HepG2 (cell line): ENCODE results near the gene B4GALT7. TPM values are rescaled to one million over a fixed set of nuclear protein-coding genes. Genes with fewer than 3 reads are reported as not detected.

Experiments
- ATAC-seq: fragments of 200-7000 bp; cut with Tn5 transposase; 3 replicates; pipeline ENCODE4 v1.9.1; 2020; ENCODE audit warnings: mild to moderate bottlenecking, moderate library complexity
- BruUV-seq: library from RNA; stranded (reverse); fragments of 400-500 nt; replicated peaks from 2 replicates; lab custom pipeline; 2021; lab: Mats Ljungman, UMichigan
- CTCF ChIA-PET: fragments of 300-600 bp; formaldehyde crosslinking; extraction: SDS; loops from one replicate; lab custom pipeline; 2021; ENCODE audit warnings: low total read pairs, inconsistent platforms, low intra/inter-chr PET ratio; lab: Yijun Ruan, JAX
- POLR2A ChIA-PET: fragments of 350-600 bp; sonication (Branson Sonifier 250); formaldehyde crosslinking; loops from one replicate; lab custom pipeline; 2020; ENCODE audit warnings: antibody characterized with exemption, inconsistent platforms; lab: Yijun Ruan, JAX
- DNase-seq: peaks from one replicate; pipeline ENCODE4 v3.0.0-alpha.2; 2015; ENCODE audit warnings: low spot score
- FAIRE-seq: peaks from 3 replicates; lab custom pipeline; 2011; peaks lifted over from hg19 to GRCh38; lab: Jason Lieb, UNC
- H2AFZ ChIP-seq: one replicate; pipeline ENCODE4 v1.6.1; 2011; ENCODE audit warnings: low read length, inconsistent platforms
- H3K27ac ChIP-seq: fragments of 300-600 bp; 3 replicates; pipeline ENCODE4 v1.8.0; 2011; ENCODE audit warnings: mixed run types, mild to moderate bottlenecking, mixed read lengths, low read length, inconsistent platforms; ENCODE audit not compliant: insufficient read depth; ENCODE audit errors: extremely low read length
- H3K27me3 ChIP-seq, 2 experiments: fragments of 200-600 bp in 1 of 2; 2 replicates in 1 of 2; 3 replicates in 1 of 2; pipeline versions ENCODE4 v1.6.0 to v1.8.0; 2011; ENCODE audit warnings: low read length in 2 of 2, mild to moderate bottlenecking in 2 of 2, moderate library complexity in 2 of 2, inconsistent platforms in 1 of 2; ENCODE audit not compliant: insufficient read depth in 2 of 2, control insufficient read depth in 1 of 2
- H3K36me3 ChIP-seq, 2 experiments: fragments of 200-600 bp in 1 of 2; replicated peaks in 1 of 2; 2 replicates in 1 of 2; 3 replicates in 1 of 2; pipeline versions ENCODE4 v1.5.1 to v1.8.0; 2011; ENCODE audit warnings: low read length in 2 of 2, inconsistent platforms in 1 of 2; ENCODE audit not compliant: insufficient read depth in 2 of 2, control insufficient read depth in 1 of 2
- H3K4me1 ChIP-seq: 2 replicates; pipeline ENCODE4 v1.5.1; 2012; ENCODE audit warnings: low read length, inconsistent platforms; ENCODE audit not compliant: insufficient read depth
- H3K4me2 ChIP-seq: 2 replicates; pipeline ENCODE4 v1.6.0; 2011; ENCODE audit warnings: low read depth, low read length, inconsistent platforms
- H3K4me3 ChIP-seq, 3 experiments: fragments of 200-600 bp in 1 of 3; sonication (generic), shearing (Covaris generic) in 1 of 3; replicated peaks in 1 of 3; 2 replicates each; pipeline ENCODE4 v1.5.1; 2011 to 2016; ENCODE audit warnings: low read length in 3 of 3, inconsistent platforms in 2 of 3, low read depth in 2 of 3, mild to moderate bottlenecking in 2 of 3, control low read depth in 1 of 3, mixed read lengths in 1 of 3; ENCODE audit not compliant: insufficient read depth in 1 of 3
- H3K79me2 ChIP-seq: one replicate; pipeline ENCODE4 v1.6.1; 2011; ENCODE audit warnings: low read length, inconsistent platforms; ENCODE audit not compliant: insufficient read depth
- H3K9ac ChIP-seq: 2 replicates; pipeline ENCODE4 v1.6.0; 2011; ENCODE audit warnings: mild to moderate bottlenecking, low read depth, low read length, inconsistent platforms; ENCODE audit not compliant: insufficient read depth
- H3K9me3 ChIP-seq: 2 replicates; pipeline ENCODE4 v1.5.1; 2012; ENCODE audit warnings: mild to moderate bottlenecking, low read length
- H4K20me1 ChIP-seq: 2 replicates; pipeline ENCODE4 v1.6.0; 2011; ENCODE audit warnings: inconsistent platforms, mild to moderate bottlenecking, low read length, moderate library complexity; ENCODE audit not compliant: insufficient read depth
- GABPA ChIP-seq, 2 experiments: IDR thresholded peaks; 2 replicates each; pipeline ENCODE4 v1.6.1; 2011 to 2016; ENCODE audit warnings: low read depth in 2 of 2, low read length in 1 of 2, missing biosample characterization in 1 of 2, missing genetic modification characterization in 1 of 2
- ZMAT5 ChIP-seq: sonication (generic); formaldehyde crosslinking; IDR thresholded peaks from 2 replicates; pipeline ENCODE4 v1.5.0; 2020; ENCODE audit warnings: mild to moderate bottlenecking, low read depth, missing genetic modification reagents, borderline replicate concordance
- ZNF230 ChIP-seq: sonication (generic); formaldehyde crosslinking; IDR thresholded peaks from 2 replicates; pipeline ENCODE4 v1.4.0; 2020; ENCODE audit warnings: mild to moderate bottlenecking, missing genetic modification reagents
- WGBS: methylation state at CpG from one replicate; pipeline ENCODE4 v1.1.6; 2017; ENCODE audit warnings: low lambda C conversion rate; 5-methylcytosine and 5-hydroxymethylcytosine counted together
- in situ Hi-C: cut with HindIII; loops from 2 replicates; pipeline ENCODE4 v1.10.0; 2017; ENCODE audit warnings: low pct_unique_long_range_greater_than_20kb; ENCODE audit not compliant: extremely low pct_ligation_motif_present
- intact Hi-C: fragments of 100-400 bp; cut with micrococcal nuclease; formaldehyde crosslinking; loops from one replicate; pipeline ENCODE4 v1.10.0; 2022; ENCODE audit not compliant: unreplicated experiment
- polyA plus RNA-seq, 8 experiments: library from polyadenylated mRNA; depleted of rRNA in 3 of 8; stranded (reverse) in 7 of 8; unstranded in 1 of 8; fragments of >200 nt; fragmentation: Illumina TruSeq in 4 of 8; extraction: Trizol in 4 of 8; gene quantifications; 2 replicates each; pipeline versions ENCODE4 v1.2.1 to v1.2.3, GENCODE V29; 2011 to 2016; ENCODE audit warnings: low read depth in 4 of 8, missing spikeins in 1 of 8, mixed read lengths in 1 of 8; ENCODE audit not compliant: insufficient read depth in 1 of 8
- total RNA-seq, 5 experiments: library from RNA; depleted of rRNA; stranded (reverse); fragments of >200 nt; fragmentation: Illumina TruSeq; extraction: Trizol; gene quantifications; 2 replicates each; pipeline ENCODE4 v1.2.3, GENCODE V29; 2016; ENCODE audit warnings: low read depth in 1 of 5
- TF ChIP-seq, protein P1 (sequence below): sonication (generic); formaldehyde crosslinking; IDR thresholded peaks from 2 replicates; pipeline ENCODE4 v1.8.1; 2023; ENCODE audit warnings: mild to moderate bottlenecking, inconsistent platforms, moderate library complexity, missing genetic modification reagents, borderline replicate concordance
- TF ChIP-seq, protein P2 (sequence below): sonication (generic); formaldehyde crosslinking; IDR thresholded peaks from 2 replicates; pipeline ENCODE4 v1.5.0; 2020; ENCODE audit warnings: missing genetic modification reagents
- TF ChIP-seq, protein P3 (sequence below): sonication (generic); formaldehyde crosslinking; conservative IDR thresholded peaks from 2 replicates; pipeline ENCODE4 v1.4.0; 2020; ENCODE audit warnings: missing genetic modification reagents

B4GALT7 gene
- total and polyA plus RNA-seq, 2 of the 13 experiments (the other 11 are each of a cell fraction or from before 2014, with no cell fraction given) = 16.4 to 20.5 TPM

- TF ChIP-seq, protein P1, sequence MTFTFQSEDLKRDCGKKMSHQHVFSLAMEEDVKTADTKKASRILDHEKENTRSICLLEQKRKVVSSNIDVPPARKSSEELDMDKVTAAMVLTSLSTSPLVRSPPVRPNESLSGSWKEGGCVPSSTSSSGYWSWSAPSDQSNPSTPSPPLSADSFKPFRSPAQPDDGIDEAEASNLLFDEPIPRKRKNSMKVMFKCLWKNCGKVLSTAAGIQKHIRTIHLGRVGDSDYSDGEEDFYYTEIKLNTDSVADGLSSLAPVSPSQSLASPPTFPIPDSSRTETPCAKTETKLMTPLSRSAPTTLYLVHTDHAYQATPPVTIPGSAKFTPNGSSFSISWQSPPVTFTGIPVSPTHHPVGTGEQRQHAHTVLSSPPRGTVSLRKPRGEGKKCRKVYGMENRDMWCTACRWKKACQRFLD (CRISPR knock-in tag) = no peak
- TF ChIP-seq, protein P2, sequence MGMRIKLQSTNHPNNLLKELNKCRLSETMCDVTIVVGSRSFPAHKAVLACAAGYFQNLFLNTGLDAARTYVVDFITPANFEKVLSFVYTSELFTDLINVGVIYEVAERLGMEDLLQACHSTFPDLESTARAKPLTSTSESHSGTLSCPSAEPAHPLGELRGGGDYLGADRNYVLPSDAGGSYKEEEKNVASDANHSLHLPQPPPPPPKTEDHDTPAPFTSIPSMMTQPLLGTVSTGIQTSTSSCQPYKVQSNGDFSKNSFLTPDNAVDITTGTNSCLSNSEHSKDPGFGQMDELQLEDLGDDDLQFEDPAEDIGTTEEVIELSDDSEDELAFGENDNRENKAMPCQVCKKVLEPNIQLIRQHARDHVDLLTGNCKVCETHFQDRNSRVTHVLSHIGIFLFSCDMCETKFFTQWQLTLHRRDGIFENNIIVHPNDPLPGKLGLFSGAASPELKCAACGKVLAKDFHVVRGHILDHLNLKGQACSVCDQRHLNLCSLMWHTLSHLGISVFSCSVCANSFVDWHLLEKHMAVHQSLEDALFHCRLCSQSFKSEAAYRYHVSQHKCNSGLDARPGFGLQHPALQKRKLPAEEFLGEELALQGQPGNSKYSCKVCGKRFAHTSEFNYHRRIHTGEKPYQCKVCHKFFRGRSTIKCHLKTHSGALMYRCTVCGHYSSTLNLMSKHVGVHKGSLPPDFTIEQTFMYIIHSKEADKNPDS (CRISPR knock-in tag) = 0 out of 2 replicates have a peak, but pooled peaks have one; percentile 29
- TF ChIP-seq, protein P3, sequence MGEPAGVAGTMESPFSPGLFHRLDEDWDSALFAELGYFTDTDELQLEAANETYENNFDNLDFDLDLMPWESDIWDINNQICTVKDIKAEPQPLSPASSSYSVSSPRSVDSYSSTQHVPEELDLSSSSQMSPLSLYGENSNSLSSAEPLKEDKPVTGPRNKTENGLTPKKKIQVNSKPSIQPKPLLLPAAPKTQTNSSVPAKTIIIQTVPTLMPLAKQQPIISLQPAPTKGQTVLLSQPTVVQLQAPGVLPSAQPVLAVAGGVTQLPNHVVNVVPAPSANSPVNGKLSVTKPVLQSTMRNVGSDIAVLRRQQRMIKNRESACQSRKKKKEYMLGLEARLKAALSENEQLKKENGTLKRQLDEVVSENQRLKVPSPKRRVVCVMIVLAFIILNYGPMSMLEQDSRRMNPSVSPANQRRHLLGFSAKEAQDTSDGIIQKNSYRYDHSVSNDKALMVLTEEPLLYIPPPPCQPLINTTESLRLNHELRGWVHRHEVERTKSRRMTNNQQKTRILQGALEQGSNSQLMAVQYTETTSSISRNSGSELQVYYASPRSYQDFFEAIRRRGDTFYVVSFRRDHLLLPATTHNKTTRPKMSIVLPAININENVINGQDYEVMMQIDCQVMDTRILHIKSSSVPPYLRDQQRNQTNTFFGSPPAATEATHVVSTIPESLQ (CRISPR knock-in tag) = no peak
- TF ChIP-seq ZNF230 = no peak
Measured at GRCh38 chr5:177600508-177601018, 631 bp downstream of the B4GALT7 start (continued).

GRCh38 chr5:177601126-177601525 is 1.2 kb downstream of the B4GALT7 start:
- CTCF ChIA-PET = interaction anchor here (1.3 kb wide), 1 partner anchor 100 kb away, joined by 3 read pairs; no protein-coding TSS in a partner anchor
- Histone ChIP-seq H3K4me3 (peak overlapping the region; percentile 84 to 89 (median 87)), H3K4me1 (peaks cover 27% of the 10 kb centered on the region), H2AFZ (no peak overlapping the region), H3K9ac (peak overlapping the region; percentile 82), H3K79me2 (peaks cover 5% of the 10 kb centered on the region), H3K27ac (no peak overlapping the region), H3K4me2 (peak overlapping the region; percentile 88), H3K27me3 (no peaks in the 10 kb centered on the region), H4K20me1 (no peaks in the 10 kb centered on the region), H3K9me3 (no peaks in the 10 kb centered on the region), H3K36me3 (peaks cover 4 to 6% of the 10 kb centered on the region in 2 experiments)
- FAIRE-seq (no peak), DNase-seq (no peak), ATAC-seq (no peak)
- BruUV-seq = TSS peak; percentile 44
- 94% methylated on average over 11 of the region's 11 CpGs for WGBS
- no peak for TF ChIP-seq ZMAT5 (CRISPR knock-in tag)
- no peak for TF ChIP-seq GABPA (IDR thresholded peaks at IDR 0.05; ENCODE audit: low read depth, low read length)
- TF ChIP-seq GABPA (CRISPR knock-in tag; IDR thresholded peaks at IDR 0.05; ENCODE audit: low read depth) = 0 out of 2 replicates have a peak, but pooled peaks have one; percentile 3
- POLR2A ChIA-PET = no interaction called here
- in situ Hi-C loops = loop anchor here (25.0 kb wide), 1 partner anchor 461 kb away; no protein-coding TSS in a partner anchor
- intact Hi-C loops = loop anchor here (1.0 kb wide), 1 partner anchor 40 kb away; no protein-coding TSS in a partner anchor
